SH-SY5Y (cell line): ENCODE results near the gene TMEM151A.

ENCODE experiments used
- GATA2 ChIP-seq: IDR thresholded peaks from 2 replicates; pipeline ENCODE4 v1.6.1; 2011; ENCODE audit warnings: mild to moderate bottlenecking, low read depth, low read length
- GATA3 ChIP-seq: IDR thresholded peaks from 2 replicates; pipeline ENCODE4 v1.6.1; 2011; ENCODE audit warnings: low read depth, mild to moderate bottlenecking, low read length, moderate library complexity

TMEM151A gene

GRCh38 chr11:66331542-66332370 is 40.1 kb downstream of the TMEM151A start:
- TF ChIP-seq GATA2, result no peak
- no peak for TF ChIP-seq GATA3

- TF ChIP-seq GATA2, result no peak
Observed at GRCh38 chr11:66332371-66333219, 40.9 kb downstream of the TMEM151A start.

GRCh38 chr11:66333220-66333877 is 41.7 kb downstream of the TMEM151A start:
- TF ChIP-seq GATA2, result no peak
- no peak for TF ChIP-seq GATA3

GRCh38 chr11:66333896-66334604 is 42.4 kb downstream of the TMEM151A start:
- TF ChIP-seq GATA2 (no peak), GATA3 (no peak)

GRCh38 chr11:66334605-66335442 is 43.1 kb downstream of the TMEM151A start:
- no peak for TF ChIP-seq GATA3
- no peak for TF ChIP-seq GATA2

- TF ChIP-seq GATA3, result no peak
- no peak for TF ChIP-seq GATA2
Observed at GRCh38 chr11:66335531-66336233, 44.0 kb downstream of the TMEM151A start.

- TF ChIP-seq GATA3 (no peak), GATA2 (no peak)
Observed at GRCh38 chr11:66336234-66337102, 44.8 kb downstream of the TMEM151A start, which contains the start of gene RIN1. RIN1 (minus strand) TSS chr11:66336434; CDS start chr11:66336402, 32 bp downstream.

GRCh38 chr11:66337103-66337899 is 45.6 kb downstream of the TMEM151A start:
- no peak for TF ChIP-seq GATA2
- no peak for TF ChIP-seq GATA3

- TF ChIP-seq GATA2 (no peak), GATA3 (no peak)
Observed at GRCh38 chr11:66338276-66339161, 46.8 kb downstream of the TMEM151A start.

GRCh38 chr11:66339162-66339675 is 47.5 kb downstream of the TMEM151A start:
- TF ChIP-seq GATA3, result no peak
